ENCODE data around the gene PIK3R1.

GRCh38 chr5:68332556-68332955, 117.0 kb downstream of the PIK3R1 start:
- TF ChIP-seq, protein P1, sequence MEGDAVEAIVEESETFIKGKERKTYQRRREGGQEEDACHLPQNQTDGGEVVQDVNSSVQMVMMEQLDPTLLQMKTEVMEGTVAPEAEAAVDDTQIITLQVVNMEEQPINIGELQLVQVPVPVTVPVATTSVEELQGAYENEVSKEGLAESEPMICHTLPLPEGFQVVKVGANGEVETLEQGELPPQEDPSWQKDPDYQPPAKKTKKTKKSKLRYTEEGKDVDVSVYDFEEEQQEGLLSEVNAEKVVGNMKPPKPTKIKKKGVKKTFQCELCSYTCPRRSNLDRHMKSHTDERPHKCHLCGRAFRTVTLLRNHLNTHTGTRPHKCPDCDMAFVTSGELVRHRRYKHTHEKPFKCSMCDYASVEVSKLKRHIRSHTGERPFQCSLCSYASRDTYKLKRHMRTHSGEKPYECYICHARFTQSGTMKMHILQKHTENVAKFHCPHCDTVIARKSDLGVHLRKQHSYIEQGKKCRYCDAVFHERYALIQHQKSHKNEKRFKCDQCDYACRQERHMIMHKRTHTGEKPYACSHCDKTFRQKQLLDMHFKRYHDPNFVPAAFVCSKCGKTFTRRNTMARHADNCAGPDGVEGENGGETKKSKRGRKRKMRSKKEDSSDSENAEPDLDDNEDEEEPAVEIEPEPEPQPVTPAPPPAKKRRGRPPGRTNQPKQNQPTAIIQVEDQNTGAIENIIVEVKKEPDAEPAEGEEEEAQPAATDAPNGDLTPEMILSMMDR (IDR thresholded peaks at IDR 0.05 in 8 of 11, conservative IDR thresholded peaks at IDR 0.05 in 3 of 11), result no peak
- TF ChIP-seq POLR2A (IDR thresholded peaks at IDR 0.05), result no peak
